Omental fat pad (tissue), 4 donors: ENCODE data around the gene PRRT4. TPM values are rescaled to one million over a fixed set of nuclear protein-coding genes. Genes with fewer than 3 reads are reported as not detected.

Experiments
- ATAC-seq: fragments of 150-250 bp; one replicate; pipeline ENCODE4 v1.9.1; 2016; ENCODE audit warnings: mild to moderate bottlenecking, moderate library complexity; ENCODE audit not compliant: low FRiP score
- DNase-seq: peaks from one replicate; pipeline ENCODE4 v3.0.0-alpha.2; 2019; ENCODE audit warnings: low spot score
- CTCF ChIP-seq, 3 donors: fragments of 450-650 bp; IDR thresholded peaks; one replicate each; pipeline ENCODE4 v1.5.1; 2016 to 2017; ENCODE audit warnings: antibody characterized with exemption in 3 of 3, mild to moderate bottlenecking in 3 of 3, moderate library complexity in 2 of 3
- total RNA-seq, 4 donors: library from RNA; depleted of rRNA; stranded (reverse); fragments of >200 nt; gene quantifications; one replicate each; pipeline ENCODE4 v1.1.0, GENCODE V29; 2016

PRRT4 gene
- total RNA-seq, 4 donors from 2014 or later, result 3.5 to 21.1 (median 5.8) TPM

- no peak for DNase-seq
- no peak for ATAC-seq
These were observed 33.5 kb upstream of the PRRT4 start for GRCh38 chr7:128394904-128395496.

GRCh38 chr7:128393526-128394330 is 32.2 kb upstream of the PRRT4 start:
- DNase-seq, result no peak
- no peak for ATAC-seq
- no peak for TF ChIP-seq CTCF (IDR thresholded peaks at IDR 0.05)

More at GRCh38 chr7:128394904-128395496, 33.5 kb upstream of the PRRT4 start:
- TF ChIP-seq CTCF (IDR thresholded peaks at IDR 0.05), result no peak

- ATAC-seq (no peak), DNase-seq (no peak)
- no peak for TF ChIP-seq CTCF (IDR thresholded peaks at IDR 0.05)
These were observed 31.2 kb upstream of the PRRT4 start for GRCh38 chr7:128392446-128393327.

- ATAC-seq (no peak), DNase-seq (no peak)
- no peak for TF ChIP-seq CTCF (IDR thresholded peaks at IDR 0.05)
These were observed 30.3 kb upstream of the PRRT4 start for GRCh38 chr7:128391805-128392204.

- no peak for DNase-seq
- no peak for TF ChIP-seq CTCF (IDR thresholded peaks at IDR 0.05)
- ATAC-seq, result no peak
These were observed 29.5 kb upstream of the PRRT4 start for GRCh38 chr7:128390871-128391565.

- TF ChIP-seq CTCF (IDR thresholded peaks at IDR 0.05), result no peak
- DNase-seq (no peak), ATAC-seq (no peak)
These were observed 28.3 kb upstream of the PRRT4 start for GRCh38 chr7:128389618-128390329.
